GM20000 (cell line): ENCODE measurements around the gene ZNF33B.

Experiments used
- DNase-seq: peaks from one replicate; pipeline ENCODE4 v3.0.0; 2012; ENCODE audit warnings: low spot score
- TF ChIP-seq, protein P1 (sequence below): IDR thresholded peaks from 2 replicates; pipeline ENCODE4 v1.5.1; 2012; ENCODE audit warnings: mild to moderate bottlenecking, control low read depth; ENCODE audit errors: extremely low read depth, missing control alignments

Gene ZNF33B

DNA sequence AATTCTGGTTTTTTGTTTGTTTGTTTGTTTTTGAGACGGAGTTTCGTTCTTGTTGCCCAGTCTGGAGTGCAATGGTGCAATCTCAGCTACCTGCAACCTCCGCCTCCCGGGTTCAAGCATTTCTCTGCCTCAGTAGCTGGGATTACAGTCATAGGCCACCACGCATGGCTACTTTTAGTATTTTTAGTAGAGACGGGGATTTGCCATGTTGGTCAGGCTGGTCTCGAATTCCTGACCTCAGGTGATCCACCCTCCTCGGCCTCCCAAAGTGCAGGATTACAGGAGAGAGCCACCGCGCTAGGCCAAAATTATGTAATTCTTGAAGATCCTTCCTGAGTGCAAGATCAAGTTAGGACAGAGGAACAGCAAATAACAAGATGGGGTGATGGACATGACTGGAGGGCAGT lies 719 bp downstream of the ZNF33B start:
- TF ChIP-seq, protein P1, sequence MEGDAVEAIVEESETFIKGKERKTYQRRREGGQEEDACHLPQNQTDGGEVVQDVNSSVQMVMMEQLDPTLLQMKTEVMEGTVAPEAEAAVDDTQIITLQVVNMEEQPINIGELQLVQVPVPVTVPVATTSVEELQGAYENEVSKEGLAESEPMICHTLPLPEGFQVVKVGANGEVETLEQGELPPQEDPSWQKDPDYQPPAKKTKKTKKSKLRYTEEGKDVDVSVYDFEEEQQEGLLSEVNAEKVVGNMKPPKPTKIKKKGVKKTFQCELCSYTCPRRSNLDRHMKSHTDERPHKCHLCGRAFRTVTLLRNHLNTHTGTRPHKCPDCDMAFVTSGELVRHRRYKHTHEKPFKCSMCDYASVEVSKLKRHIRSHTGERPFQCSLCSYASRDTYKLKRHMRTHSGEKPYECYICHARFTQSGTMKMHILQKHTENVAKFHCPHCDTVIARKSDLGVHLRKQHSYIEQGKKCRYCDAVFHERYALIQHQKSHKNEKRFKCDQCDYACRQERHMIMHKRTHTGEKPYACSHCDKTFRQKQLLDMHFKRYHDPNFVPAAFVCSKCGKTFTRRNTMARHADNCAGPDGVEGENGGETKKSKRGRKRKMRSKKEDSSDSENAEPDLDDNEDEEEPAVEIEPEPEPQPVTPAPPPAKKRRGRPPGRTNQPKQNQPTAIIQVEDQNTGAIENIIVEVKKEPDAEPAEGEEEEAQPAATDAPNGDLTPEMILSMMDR, result no peak
- no peak for DNase-seq

DNA sequence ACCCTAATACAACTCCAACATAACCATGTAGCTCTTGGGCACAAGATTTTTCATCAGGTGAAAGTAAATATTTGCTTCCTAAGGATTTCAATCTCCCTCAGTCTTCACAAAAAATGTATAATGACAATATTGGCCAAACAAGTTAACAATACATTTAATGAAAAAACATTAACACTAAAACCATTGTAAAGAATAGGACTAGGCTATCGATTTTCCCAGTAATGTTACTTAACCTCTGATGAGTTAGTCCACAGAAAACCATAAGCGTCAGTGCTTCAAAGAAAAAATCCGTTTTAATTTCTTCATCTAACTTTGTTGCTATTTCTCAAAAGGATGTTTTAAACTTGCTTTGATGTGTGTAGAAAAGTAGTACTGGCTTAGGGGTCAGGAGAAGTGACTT lies 1.2 kb downstream of the ZNF33B start:
- TF ChIP-seq, protein P1, result no peak
- DNase-seq, result no peak

DNA sequence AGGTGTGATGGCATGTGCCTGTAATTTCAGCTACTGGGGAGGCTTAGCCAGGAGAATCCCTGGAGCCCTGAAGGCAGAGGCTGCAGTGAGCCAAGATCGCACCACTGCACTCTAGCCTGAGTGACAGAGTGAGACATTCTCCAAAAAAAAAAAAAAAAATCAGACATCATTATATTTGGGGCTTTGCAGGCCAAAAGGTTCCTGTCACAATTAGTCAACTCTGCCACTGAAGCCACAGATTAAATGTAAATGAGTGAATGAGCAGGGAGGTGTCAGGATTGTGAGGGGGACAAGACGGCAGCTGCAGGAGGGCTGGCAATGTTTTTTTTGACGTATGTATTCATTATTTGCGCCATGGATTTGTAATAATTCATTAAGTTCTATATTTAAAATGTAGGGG lies 3.3 kb downstream of the ZNF33B start:
- no peak for DNase-seq
- TF ChIP-seq, protein P1, result no peak

DNA sequence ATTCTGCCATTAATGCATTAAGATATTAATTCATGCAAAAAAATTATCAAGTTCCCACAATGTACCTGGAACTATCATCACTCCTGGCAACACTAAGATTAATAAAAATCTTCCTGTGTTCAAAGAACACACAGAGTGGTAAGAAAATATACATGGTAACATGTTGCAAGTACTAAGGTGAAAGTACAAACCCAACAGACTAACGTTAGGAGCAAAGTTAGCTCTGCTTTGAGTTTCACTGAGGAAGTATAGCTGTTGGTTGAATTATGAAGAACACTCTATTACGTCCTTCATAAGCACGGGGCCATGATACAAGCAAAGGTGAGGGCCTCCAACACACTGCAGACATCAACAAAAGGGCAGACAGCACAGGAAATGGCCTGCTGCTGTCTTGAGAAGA lies 5.8 kb downstream of the ZNF33B start:
- no peak for DNase-seq
- TF ChIP-seq, protein P1, result no peak

DNA sequence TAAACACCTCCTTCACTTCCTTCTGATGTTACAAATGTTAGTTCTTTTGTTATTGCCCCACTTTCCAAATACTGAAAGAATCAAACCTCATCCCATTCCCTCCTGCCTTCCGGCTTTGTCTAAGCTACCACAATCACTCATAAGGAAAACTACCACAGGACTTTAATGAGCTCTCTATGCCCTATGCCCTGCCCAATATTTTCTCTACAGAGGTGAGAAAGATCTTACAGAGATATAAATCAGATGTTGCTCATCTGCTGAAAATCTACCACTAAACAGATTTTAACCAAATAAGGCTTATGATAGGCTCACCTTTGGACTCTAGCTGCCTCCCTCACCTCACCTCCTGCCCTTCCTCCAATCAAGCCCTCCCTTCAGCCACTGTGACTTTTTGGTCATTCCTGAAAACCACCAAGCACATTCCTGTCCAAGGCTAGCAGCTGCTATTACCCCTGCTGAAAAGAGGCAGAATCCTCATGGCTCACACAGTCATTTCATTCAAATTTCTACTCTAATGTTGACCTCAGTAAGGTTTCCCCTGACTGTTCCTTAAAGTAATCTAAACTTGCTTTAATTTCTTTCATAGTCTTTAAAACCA lies 7.7 kb downstream of the ZNF33B start:
- TF ChIP-seq, protein P1, result no peak
- DNase-seq, result no peak

DNA sequence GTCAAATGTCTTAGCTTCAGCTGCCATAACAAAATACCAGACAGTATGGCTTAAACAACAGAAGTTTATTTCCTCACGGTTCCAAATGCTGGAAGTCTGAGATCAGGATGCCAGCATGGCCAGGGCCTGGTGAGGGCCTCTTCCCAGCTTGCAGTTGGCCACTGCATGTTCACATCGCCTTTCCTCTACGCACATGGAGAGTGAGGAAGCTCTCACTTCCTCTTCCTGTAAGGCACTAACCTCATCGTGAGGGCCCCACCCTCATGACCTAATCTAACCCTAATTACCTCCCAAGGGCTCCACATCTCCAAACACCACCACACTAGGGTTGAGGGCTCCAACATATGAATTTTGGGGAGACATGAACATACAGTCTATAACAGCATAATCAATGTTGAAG lies 14.4 kb downstream of the ZNF33B start:
- no peak for DNase-seq
- TF ChIP-seq, protein P1, result no peak

DNA sequence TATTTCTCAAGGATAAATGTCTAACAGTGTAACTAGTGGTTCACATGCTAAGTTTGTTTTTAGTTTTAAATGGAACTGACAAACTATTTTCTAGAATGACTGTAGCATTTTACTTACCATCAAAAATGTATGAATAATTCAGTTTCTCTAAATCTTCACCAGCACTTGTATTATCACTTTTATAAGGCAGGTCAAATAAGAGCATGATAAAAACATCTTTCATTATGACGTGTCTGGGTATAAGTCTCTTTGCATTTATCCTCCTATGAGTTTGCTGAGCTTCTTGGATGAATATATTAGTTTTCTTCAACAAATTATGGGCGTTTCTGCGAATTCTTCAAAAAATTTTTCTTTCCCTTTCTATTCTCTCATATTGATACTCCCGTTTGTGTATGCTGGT lies 19.9 kb downstream of the ZNF33B start:
- DNase-seq, result no peak
- TF ChIP-seq, protein P1, result no peak
